ENCODE results near the gene LGALS3BP. TPM values are rescaled to one million over a fixed set of nuclear protein-coding genes. Genes with fewer than 3 reads are reported as not detected.

LGALS3BP gene
- total RNA-seq, 1 experiment from 2014 or later = 389 TPM

GRCh38 chr17:78981010-78981888, 1.5 kb upstream of the LGALS3BP start:
- ChIA-PET CTCF (interaction anchor here (1.4 to 1.7 kb wide), 2 partner anchors 10 to 13 kb away, joined by 3 to 5 read pairs; no protein-coding TSS in a partner anchor), RAD21 (ENCODE audit: low non-redundant PET in 1 of 2, low total read pairs in 2 of 2, uncharacterized antibody in 2 of 2, unreplicated experiment in 2 of 2) (no interaction called here), POLR2A (interaction anchor here (1.5 kb wide), 1 partner anchor 58 kb away, joined by 4 read pairs; no protein-coding TSS in a partner anchor)
- H3K9me2 ChIP-seq (ENCODE audit: insufficient read depth) = no peaks in the 10 kb centered on the region
- TF ChIP-seq ATF3 (IDR thresholded peaks at IDR 0.05) (no peak), SRF (IDR thresholded peaks at IDR 0.05; ENCODE audit: low read depth) (no peak), SP1 (IDR thresholded peaks at IDR 0.05; ENCODE audit: low read depth) (no peak), POLR2AphosphoS5 (IDR thresholded peaks at IDR 0.05; ENCODE audit: low read depth, low read length) (no peak), YY1 (IDR thresholded peaks at IDR 0.05; ENCODE audit: extremely low read depth, insufficient replicate concordance, low read depth, low read length) (no peak), CEBPB (IDR thresholded peaks at IDR 0.05; ENCODE audit: low read depth) (no peak), EZH2 (IDR thresholded peaks at IDR 0.05) (no peak), RAD21 (IDR thresholded peaks at IDR 0.05; ENCODE audit: low read depth) (no peak), FOSL1 (IDR thresholded peaks at IDR 0.05; ENCODE audit: low read depth) (no peak)
- no peaks in the 10 kb centered on the region for H3K9me3 ChIP-seq (ENCODE audit: control insufficient read depth in 1 of 2, insufficient read depth in 1 of 2, low read depth in 1 of 2, low read length in 2 of 2)
- peaks cover 31% of the 10 kb centered on the region for H3K79me2 ChIP-seq (ENCODE audit: insufficient read depth, low read length)
- H3K4me2 ChIP-seq (ENCODE audit: low read length) = no peak overlapping the region
- peak overlapping the region; percentile 66; the same call in 1 of the 2 replicates for H3K27ac ChIP-seq (ENCODE audit: low read depth, low read length)
- no peaks in the 10 kb centered on the region for H4K20me1 ChIP-seq (ENCODE audit: insufficient read depth)
- DNase-seq (ENCODE audit: low read depth, low spot score) = no peak
- no peak overlapping the region for H3K9ac ChIP-seq (ENCODE audit: low read length)
- no peak for ATAC-seq
- H2AFZ ChIP-seq (ENCODE audit: low read depth, low read length, poor library complexity, severe bottlenecking) = no peak overlapping the region
- BruUV-seq (replicated peaks) = no TSS peak
- H3K36me3 ChIP-seq (ENCODE audit: control insufficient read depth in 1 of 2, insufficient read depth in 2 of 2, low read length in 2 of 2) = peaks cover 8 to 14% of the 10 kb centered on the region in 2 experiments; a peak in 3 of 4 replicates
- H3K27me3 ChIP-seq (ENCODE audit: insufficient read depth, low read length) = no peaks in the 10 kb centered on the region
- H3K4me1 ChIP-seq (ENCODE audit: control insufficient read depth in 1 of 2, insufficient read depth in 2 of 2, low read length in 2 of 2) = peaks cover 28 to 44% of the 10 kb centered on the region in 2 experiments
- intact Hi-C loops (cut with micrococcal nuclease) = no loop called here
- H3K4me3 ChIP-seq (replicated peaks in 1 of 2; ENCODE audit: low read depth in 1 of 2, low read length in 2 of 2) = no peak overlapping the region
